ENCODE measurements around the gene BSND.

- TF ChIP-seq, protein P1, sequence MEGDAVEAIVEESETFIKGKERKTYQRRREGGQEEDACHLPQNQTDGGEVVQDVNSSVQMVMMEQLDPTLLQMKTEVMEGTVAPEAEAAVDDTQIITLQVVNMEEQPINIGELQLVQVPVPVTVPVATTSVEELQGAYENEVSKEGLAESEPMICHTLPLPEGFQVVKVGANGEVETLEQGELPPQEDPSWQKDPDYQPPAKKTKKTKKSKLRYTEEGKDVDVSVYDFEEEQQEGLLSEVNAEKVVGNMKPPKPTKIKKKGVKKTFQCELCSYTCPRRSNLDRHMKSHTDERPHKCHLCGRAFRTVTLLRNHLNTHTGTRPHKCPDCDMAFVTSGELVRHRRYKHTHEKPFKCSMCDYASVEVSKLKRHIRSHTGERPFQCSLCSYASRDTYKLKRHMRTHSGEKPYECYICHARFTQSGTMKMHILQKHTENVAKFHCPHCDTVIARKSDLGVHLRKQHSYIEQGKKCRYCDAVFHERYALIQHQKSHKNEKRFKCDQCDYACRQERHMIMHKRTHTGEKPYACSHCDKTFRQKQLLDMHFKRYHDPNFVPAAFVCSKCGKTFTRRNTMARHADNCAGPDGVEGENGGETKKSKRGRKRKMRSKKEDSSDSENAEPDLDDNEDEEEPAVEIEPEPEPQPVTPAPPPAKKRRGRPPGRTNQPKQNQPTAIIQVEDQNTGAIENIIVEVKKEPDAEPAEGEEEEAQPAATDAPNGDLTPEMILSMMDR (IDR thresholded peaks at IDR 0.05) = no peak
- no peak for TF ChIP-seq POLR2A (IDR thresholded peaks at IDR 0.05)
- no peak for TF ChIP-seq EP300 (IDR thresholded peaks at IDR 0.05)
Observed at GRCh38 chr1:54951810-54952226, 46.9 kb upstream of the BSND start.
